Measurements from ENCODE around the gene TCEA2. TPM values are rescaled to one million over a fixed set of nuclear protein-coding genes. Genes with fewer than 3 reads are reported as not detected.

Gene TCEA2
- 24.6 TPM for total RNA-seq
- 53.2 TPM for polyA plus RNA-seq
- long read RNA-seq, donor 1, partial matches to known transcripts, result 0 of 3 reads
- long read RNA-seq, donor 1, other reads (novel, unspliced or antisense), result 0 of 3 reads
- long read RNA-seq, donor 2, transcript TCEA2-202 (10 exons, 1,235 nt), result major isoform, 22 of 209 reads
- long read RNA-seq, donor 2, partial matches to known transcripts, result 64 of 209 reads
- long read RNA-seq, donor 2, other reads (novel, unspliced or antisense), result 118 of 209 reads
- long read RNA-seq, donor 3, transcript TCEA2-202 (10 exons, 1,235 nt), result major isoform, 13 of 20 reads
- long read RNA-seq, donor 3, partial matches to known transcripts, result 0 of 20 reads
- long read RNA-seq, donor 3, other reads (novel, unspliced or antisense), result 0 of 20 reads
- long read RNA-seq, donor 4, partial matches to known transcripts, result 0 of 2 reads
- long read RNA-seq, donor 4, other reads (novel, unspliced or antisense), result 0 of 2 reads
- long read RNA-seq, donor 5, transcript TCEA2-202 (10 exons, 1,235 nt), result major isoform, 10 of 20 reads
- long read RNA-seq, donor 5, partial matches to known transcripts, result 5 of 20 reads
- long read RNA-seq, donor 5, other reads (novel, unspliced or antisense), result 0 of 20 reads
- long read RNA-seq, donor 6, transcript TCEA2-202 (10 exons, 1,235 nt), result major isoform, 10 of 10 reads
- long read RNA-seq, donor 6, partial matches to known transcripts, result 0 of 10 reads
- long read RNA-seq, donor 6, other reads (novel, unspliced or antisense), result 0 of 10 reads
- long read RNA-seq, donor 7, transcript TCEA2-202 (10 exons, 1,235 nt), result major isoform, 8 of 8 reads
- long read RNA-seq, donor 7, partial matches to known transcripts, result 0 of 8 reads
- long read RNA-seq, donor 7, other reads (novel, unspliced or antisense), result 0 of 8 reads
- long read RNA-seq, donor 8, transcript TCEA2-202 (10 exons, 1,235 nt), result major isoform, 5 of 7 reads
- long read RNA-seq, donor 8, partial matches to known transcripts, result 0 of 7 reads
- long read RNA-seq, donor 8, other reads (novel, unspliced or antisense), result 0 of 7 reads
- long read RNA-seq, donor 9, partial matches to known transcripts, result 0 of 22 reads
- long read RNA-seq, donor 9, other reads (novel, unspliced or antisense), result 17 of 22 reads
- long read RNA-seq, donor 10, transcript TCEA2-202 (10 exons, 1,235 nt), result major isoform, 9 of 16 reads
- long read RNA-seq, donor 10, partial matches to known transcripts, result 6 of 16 reads
- long read RNA-seq, donor 10, other reads (novel, unspliced or antisense), result 0 of 16 reads

- 11% methylated on average over 85 of the region's 85 CpGs for WGBS
- peaks cover 27 to 57% of the 10 kb centered on the region in 2 donors for H3K4me1 ChIP-seq (ENCODE audit: control insufficient read depth in 2 of 2, insufficient read depth in 2 of 2, low read length in 2 of 2)
Observed at GRCh38 chr20:64062596-64063388, at the start of gene TCEA2. TCEA2 (plus strand) TSS chr20:64063198; CDS start chr20:64063313, 115 bp downstream.

GRCh38 chr20:64015635-64016034 is 47.4 kb upstream of the TCEA2 start:
- peaks cover 7 to 10% of the 10 kb centered on the region in 2 donors for H3K9me3 ChIP-seq (ENCODE audit: control insufficient read depth in 2 of 2, insufficient read depth in 1 of 2, low read length in 1 of 2)
- H3K4me1 ChIP-seq (ENCODE audit: control insufficient read depth in 2 of 2, insufficient read depth in 2 of 2, low read length in 2 of 2), result peaks cover 2 to 3% of the 10 kb centered on the region in 2 donors
- WGBS, result 99% methylated on average over 2 of the region's 2 CpGs
- H3K4me3 ChIP-seq (ENCODE audit: low read length in 2 of 2), result no peak overlapping the region
- H3K36me3 ChIP-seq (ENCODE audit: control insufficient read depth in 2 of 2, insufficient read depth in 2 of 2, low read length in 1 of 2), result peaks cover 62 to 78% of the 10 kb centered on the region in 2 donors
- no peak for DNase-seq (ENCODE audit: low read depth in 6 of 9, low spot score in 9 of 9)
- H3K27me3 ChIP-seq (ENCODE audit: control insufficient read depth in 2 of 2, insufficient read depth in 1 of 2, low read length in 1 of 2), result no peaks in the 10 kb centered on the region
- no peak overlapping the region for H3K27ac ChIP-seq (ENCODE audit: low read depth in 1 of 2, low read length in 1 of 2)

More at GRCh38 chr20:64062596-64063388, at the start of gene TCEA2:
- no peaks in the 10 kb centered on the region for H3K36me3 ChIP-seq (ENCODE audit: control insufficient read depth in 2 of 2, insufficient read depth in 2 of 2, low read length in 1 of 2)
- H3K9me3 ChIP-seq (ENCODE audit: control insufficient read depth in 2 of 2, insufficient read depth in 1 of 2, low read length in 1 of 2), result peaks cover 0 to 2% of the 10 kb centered on the region in 2 donors
- peak within 1 kb of the TSS; percentile 65 to 79 for H3K4me3 ChIP-seq (ENCODE audit: low read length in 2 of 2)
- H3K27me3 ChIP-seq (ENCODE audit: control insufficient read depth in 2 of 2, insufficient read depth in 1 of 2, low read length in 1 of 2), result no peaks in the 10 kb centered on the region
- peak within 1 kb of the TSS; percentile 51 to 81 for H3K27ac ChIP-seq (ENCODE audit: low read depth in 1 of 2, low read length in 1 of 2)
- peak; percentile 85 to 97 (median 94) for DNase-seq (ENCODE audit: low read depth in 6 of 9, low spot score in 9 of 9)

GRCh38 chr20:64021124-64021975 is 41.6 kb upstream of the TCEA2 start:
- peaks cover 0 to 3% of the 10 kb centered on the region in 2 donors for H3K9me3 ChIP-seq (ENCODE audit: control insufficient read depth in 2 of 2, insufficient read depth in 1 of 2, low read length in 1 of 2)
- WGBS, result 98% methylated on average over 36 of the region's 36 CpGs
- no peak for DNase-seq (ENCODE audit: low read depth in 6 of 9, low spot score in 9 of 9)
- no peaks in the 10 kb centered on the region for H3K27me3 ChIP-seq (ENCODE audit: control insufficient read depth in 2 of 2, insufficient read depth in 1 of 2, low read length in 1 of 2)
- no peaks in the 10 kb centered on the region for H3K4me1 ChIP-seq (ENCODE audit: control insufficient read depth in 2 of 2, insufficient read depth in 2 of 2, low read length in 2 of 2)
- no peak overlapping the region for H3K4me3 ChIP-seq (ENCODE audit: low read length in 2 of 2)
- peaks cover 73 to 91% of the 10 kb centered on the region in 2 donors for H3K36me3 ChIP-seq (ENCODE audit: control insufficient read depth in 2 of 2, insufficient read depth in 2 of 2, low read length in 1 of 2)
- H3K27ac ChIP-seq (ENCODE audit: low read depth in 1 of 2, low read length in 1 of 2), result no peak overlapping the region

GRCh38 chr20:64022671-64023360 is 40.2 kb upstream of the TCEA2 start:
- H3K27ac ChIP-seq (ENCODE audit: low read depth in 1 of 2, low read length in 1 of 2), result no peak overlapping the region
- WGBS, result 97% methylated on average over 17 of the region's 17 CpGs
- peaks cover 0 to 3% of the 10 kb centered on the region in 2 donors for H3K9me3 ChIP-seq (ENCODE audit: control insufficient read depth in 2 of 2, insufficient read depth in 1 of 2, low read length in 1 of 2)
- no peaks in the 10 kb centered on the region for H3K4me1 ChIP-seq (ENCODE audit: control insufficient read depth in 2 of 2, insufficient read depth in 2 of 2, low read length in 2 of 2)
- no peak overlapping the region for H3K4me3 ChIP-seq (ENCODE audit: low read length in 2 of 2)
- DNase-seq (ENCODE audit: low read depth in 6 of 9, low spot score in 9 of 9), result no peak
- peaks cover 78 to 93% of the 10 kb centered on the region in 2 donors for H3K36me3 ChIP-seq (ENCODE audit: control insufficient read depth in 2 of 2, insufficient read depth in 2 of 2, low read length in 1 of 2)
- H3K27me3 ChIP-seq (ENCODE audit: control insufficient read depth in 2 of 2, insufficient read depth in 1 of 2, low read length in 1 of 2), result no peaks in the 10 kb centered on the region

- 98% methylated on average over 15 of the region's 15 CpGs for WGBS
- Histone ChIP-seq H3K4me3 (ENCODE audit: low read length in 2 of 2) (no peak overlapping the region), H3K36me3 (ENCODE audit: control insufficient read depth in 2 of 2, insufficient read depth in 2 of 2, low read length in 1 of 2) (peaks cover 79 to 94% of the 10 kb centered on the region in 2 donors), H3K27ac (ENCODE audit: low read depth in 1 of 2, low read length in 1 of 2) (no peak overlapping the region), H3K27me3 (ENCODE audit: control insufficient read depth in 2 of 2, insufficient read depth in 1 of 2, low read length in 1 of 2) (no peaks in the 10 kb centered on the region), H3K4me1 (ENCODE audit: control insufficient read depth in 2 of 2, insufficient read depth in 2 of 2, low read length in 2 of 2) (no peaks in the 10 kb centered on the region), H3K9me3 (ENCODE audit: control insufficient read depth in 2 of 2, insufficient read depth in 1 of 2, low read length in 1 of 2) (peaks cover 0 to 3% of the 10 kb centered on the region in 2 donors)
- DNase-seq (ENCODE audit: low read depth in 6 of 9, low spot score in 9 of 9), result no peak
Observed at GRCh38 chr20:64023361-64024140, 39.4 kb upstream of the TCEA2 start.

GRCh38 chr20:64024141-64024990 is 38.6 kb upstream of the TCEA2 start:
- peaks cover 79 to 93% of the 10 kb centered on the region in 2 donors for H3K36me3 ChIP-seq (ENCODE audit: control insufficient read depth in 2 of 2, insufficient read depth in 2 of 2, low read length in 1 of 2)
- no peaks in the 10 kb centered on the region for H3K27me3 ChIP-seq (ENCODE audit: control insufficient read depth in 2 of 2, insufficient read depth in 1 of 2, low read length in 1 of 2)
- H3K4me1 ChIP-seq (ENCODE audit: control insufficient read depth in 2 of 2, insufficient read depth in 2 of 2, low read length in 2 of 2), result no peaks in the 10 kb centered on the region
- peaks cover 0 to 3% of the 10 kb centered on the region in 2 donors for H3K9me3 ChIP-seq (ENCODE audit: control insufficient read depth in 2 of 2, insufficient read depth in 1 of 2, low read length in 1 of 2)
- DNase-seq (ENCODE audit: low read depth in 6 of 9, low spot score in 9 of 9), result no peak
- H3K27ac ChIP-seq (ENCODE audit: low read depth in 1 of 2, low read length in 1 of 2), result no peak overlapping the region
- WGBS, result 97% methylated on average over 17 of the region's 17 CpGs
- no peak overlapping the region for H3K4me3 ChIP-seq (ENCODE audit: low read length in 2 of 2)

Data from thymus (tissue), 14 donors.